HepG2 (cell line): Measurements from ENCODE around the gene TBC1D14. TPM values are rescaled to one million over a fixed set of nuclear protein-coding genes. Genes with fewer than 3 reads are reported as not detected.
A peak's percentile ranks its signal among the peaks of the same experiment; 100 is the strongest.

Experiments
- CREB1 ChIP-seq, 2 experiments: fragments of 450-650 bp in 1 of 2; IDR thresholded peaks; 2 replicates each; pipeline ENCODE4 v1.6.1; 2016 to 2017; ENCODE audit warnings: control low read depth in 1 of 2, mild to moderate bottlenecking in 1 of 2, missing compliant biosample characterization in 1 of 2, missing genetic modification characterization in 1 of 2
- ELF1 ChIP-seq: sonication (generic); formaldehyde crosslinking; IDR thresholded peaks from 2 replicates; pipeline ENCODE4 v1.4.0; 2020; ENCODE audit warnings: missing genetic modification reagents
- GATAD2A ChIP-seq: IDR thresholded peaks from 2 replicates; pipeline ENCODE4 v1.6.1; 2016
- HNRNPLL ChIP-seq: fragments of 200-400 bp; formaldehyde crosslinking; IDR thresholded peaks from 2 replicates; pipeline ENCODE4 v1.6.1; 2017; ENCODE audit warnings: mild to moderate bottlenecking, low read depth, low read length; ENCODE audit not compliant: poor library complexity, severe bottlenecking
- SMARCC2 ChIP-seq: fragments of 450-650 bp; IDR thresholded peaks from 2 replicates; pipeline ENCODE4 v1.6.1; 2017; ENCODE audit warnings: antibody characterized with exemption, mild to moderate bottlenecking
- polyA plus RNA-seq, 8 experiments: library from polyadenylated mRNA; depleted of rRNA in 3 of 8; stranded (reverse) in 7 of 8; unstranded in 1 of 8; fragments of >200 nt; fragmentation: Illumina TruSeq in 4 of 8; extraction: Trizol in 4 of 8; gene quantifications; 2 replicates each; pipeline versions ENCODE4 v1.2.1 to v1.2.3, GENCODE V29; 2011 to 2016; ENCODE audit warnings: low read depth in 4 of 8, missing spikeins in 1 of 8, mixed read lengths in 1 of 8; ENCODE audit not compliant: insufficient read depth in 1 of 8
- total RNA-seq, 5 experiments: library from RNA; depleted of rRNA; stranded (reverse); fragments of >200 nt; fragmentation: Illumina TruSeq; extraction: Trizol; gene quantifications; 2 replicates each; pipeline ENCODE4 v1.2.3, GENCODE V29; 2016; ENCODE audit warnings: low read depth in 1 of 5
- TF ChIP-seq, protein P1 (sequence below): sonication (generic); formaldehyde crosslinking; IDR thresholded peaks from 2 replicates; pipeline ENCODE4 v1.9.0; 2021; ENCODE audit warnings: mild to moderate bottlenecking, missing genetic modification reagents
- TF ChIP-seq, protein P2 (sequence below): sonication (generic); formaldehyde crosslinking; IDR thresholded peaks from 2 replicates; pipeline ENCODE4 v1.4.0; 2020; ENCODE audit warnings: mild to moderate bottlenecking, missing genetic modification reagents, borderline replicate concordance
- TF ChIP-seq, protein P3 (sequence below): IDR thresholded peaks from 2 replicates; pipeline ENCODE4 v1.6.1; 2016
- TF ChIP-seq, protein P4 (sequence below): sonication (generic); formaldehyde crosslinking; conservative IDR thresholded peaks from 2 replicates; pipeline ENCODE4 v1.5.0; 2020; ENCODE audit warnings: missing genetic modification reagents
- TF ChIP-seq, protein P5 (sequence below): sonication (generic); formaldehyde crosslinking; IDR thresholded peaks from 2 replicates; pipeline ENCODE4 v1.5.0; 2020; ENCODE audit warnings: missing genetic modification reagents, mild to moderate bottlenecking, borderline replicate concordance
- TF ChIP-seq, protein P6 (sequence below): sonication (generic); formaldehyde crosslinking; IDR thresholded peaks from 2 replicates; pipeline ENCODE4 v1.4.0; 2020; ENCODE audit warnings: mild to moderate bottlenecking, missing genetic modification reagents

Gene TBC1D14
- total and polyA plus RNA-seq, 2 of the 13 experiments (the other 11 are each of a cell fraction or from before 2014, with no cell fraction given), result 29.5 to 46.5 TPM

DNA sequence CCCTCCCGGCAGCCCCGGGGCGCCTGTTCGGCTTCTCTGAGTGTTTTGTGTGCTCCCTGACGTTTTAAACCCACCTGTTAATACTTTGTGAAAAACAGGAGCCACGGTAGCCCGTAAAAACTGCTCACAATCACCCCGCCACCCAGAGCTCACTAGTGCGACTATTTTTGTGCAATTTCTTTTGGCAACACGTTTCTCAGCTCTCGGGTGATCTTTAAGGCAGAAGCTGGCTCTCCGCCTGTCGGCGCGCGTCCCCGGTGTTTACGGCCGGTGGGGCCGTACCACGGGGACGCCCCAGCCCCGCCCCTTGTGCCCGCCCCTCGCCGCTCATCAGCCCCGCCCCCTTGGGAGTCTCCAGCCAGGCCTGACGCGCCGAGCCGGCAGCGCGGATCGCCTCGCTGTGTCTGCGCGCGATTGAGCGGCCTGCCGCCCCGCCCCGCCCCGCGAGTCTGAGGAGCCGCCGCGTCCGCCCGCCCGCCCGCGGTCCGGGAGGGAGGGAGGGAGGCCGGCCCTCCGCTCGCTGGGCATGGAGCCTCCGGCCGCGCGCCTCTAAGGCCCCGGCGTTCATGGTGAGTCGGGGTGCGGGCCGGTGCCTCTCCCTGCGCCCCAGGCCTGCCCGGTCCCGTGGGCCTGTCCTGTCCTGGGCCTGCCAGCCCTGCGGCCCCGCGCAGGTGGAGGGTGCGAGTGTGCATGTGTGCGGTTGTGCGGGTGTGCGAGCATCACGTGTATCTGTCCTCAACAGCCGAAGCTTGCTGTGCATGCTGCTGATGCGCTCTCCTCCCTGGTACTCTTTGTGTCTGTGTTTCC is 77.4 kb downstream of the TBC1D14 start (continued):
- TF ChIP-seq, protein P1, sequence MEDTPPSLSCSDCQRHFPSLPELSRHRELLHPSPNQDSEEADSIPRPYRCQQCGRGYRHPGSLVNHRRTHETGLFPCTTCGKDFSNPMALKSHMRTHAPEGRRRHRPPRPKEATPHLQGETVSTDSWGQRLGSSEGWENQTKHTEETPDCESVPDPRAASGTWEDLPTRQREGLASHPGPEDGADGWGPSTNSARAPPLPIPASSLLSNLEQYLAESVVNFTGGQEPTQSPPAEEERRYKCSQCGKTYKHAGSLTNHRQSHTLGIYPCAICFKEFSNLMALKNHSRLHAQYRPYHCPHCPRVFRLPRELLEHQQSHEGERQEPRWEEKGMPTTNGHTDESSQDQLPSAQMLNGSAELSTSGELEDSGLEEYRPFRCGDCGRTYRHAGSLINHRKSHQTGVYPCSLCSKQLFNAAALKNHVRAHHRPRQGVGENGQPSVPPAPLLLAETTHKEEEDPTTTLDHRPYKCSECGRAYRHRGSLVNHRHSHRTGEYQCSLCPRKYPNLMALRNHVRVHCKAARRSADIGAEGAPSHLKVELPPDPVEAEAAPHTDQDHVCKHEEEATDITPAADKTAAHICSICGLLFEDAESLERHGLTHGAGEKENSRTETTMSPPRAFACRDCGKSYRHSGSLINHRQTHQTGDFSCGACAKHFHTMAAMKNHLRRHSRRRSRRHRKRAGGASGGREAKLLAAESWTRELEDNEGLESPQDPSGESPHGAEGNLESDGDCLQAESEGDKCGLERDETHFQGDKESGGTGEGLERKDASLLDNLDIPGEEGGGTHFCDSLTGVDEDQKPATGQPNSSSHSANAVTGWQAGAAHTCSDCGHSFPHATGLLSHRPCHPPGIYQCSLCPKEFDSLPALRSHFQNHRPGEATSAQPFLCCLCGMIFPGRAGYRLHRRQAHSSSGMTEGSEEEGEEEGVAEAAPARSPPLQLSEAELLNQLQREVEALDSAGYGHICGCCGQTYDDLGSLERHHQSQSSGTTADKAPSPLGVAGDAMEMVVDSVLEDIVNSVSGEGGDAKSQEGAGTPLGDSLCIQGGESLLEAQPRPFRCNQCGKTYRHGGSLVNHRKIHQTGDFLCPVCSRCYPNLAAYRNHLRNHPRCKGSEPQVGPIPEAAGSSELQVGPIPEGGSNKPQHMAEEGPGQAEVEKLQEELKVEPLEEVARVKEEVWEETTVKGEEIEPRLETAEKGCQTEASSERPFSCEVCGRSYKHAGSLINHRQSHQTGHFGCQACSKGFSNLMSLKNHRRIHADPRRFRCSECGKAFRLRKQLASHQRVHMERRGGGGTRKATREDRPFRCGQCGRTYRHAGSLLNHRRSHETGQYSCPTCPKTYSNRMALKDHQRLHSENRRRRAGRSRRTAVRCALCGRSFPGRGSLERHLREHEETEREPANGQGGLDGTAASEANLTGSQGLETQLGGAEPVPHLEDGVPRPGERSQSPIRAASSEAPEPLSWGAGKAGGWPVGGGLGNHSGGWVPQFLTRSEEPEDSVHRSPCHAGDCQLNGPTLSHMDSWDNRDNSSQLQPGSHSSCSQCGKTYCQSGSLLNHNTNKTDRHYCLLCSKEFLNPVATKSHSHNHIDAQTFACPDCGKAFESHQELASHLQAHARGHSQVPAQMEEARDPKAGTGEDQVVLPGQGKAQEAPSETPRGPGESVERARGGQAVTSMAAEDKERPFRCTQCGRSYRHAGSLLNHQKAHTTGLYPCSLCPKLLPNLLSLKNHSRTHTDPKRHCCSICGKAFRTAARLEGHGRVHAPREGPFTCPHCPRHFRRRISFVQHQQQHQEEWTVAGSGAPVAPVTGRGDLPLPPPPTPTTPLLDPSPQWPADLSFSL (CRISPR knock-in tag), result no peak
- TF ChIP-seq SMARCC2, result no peak
- no peak for TF ChIP-seq GATAD2A (CRISPR knock-in tag)
- TF ChIP-seq, protein P2, sequence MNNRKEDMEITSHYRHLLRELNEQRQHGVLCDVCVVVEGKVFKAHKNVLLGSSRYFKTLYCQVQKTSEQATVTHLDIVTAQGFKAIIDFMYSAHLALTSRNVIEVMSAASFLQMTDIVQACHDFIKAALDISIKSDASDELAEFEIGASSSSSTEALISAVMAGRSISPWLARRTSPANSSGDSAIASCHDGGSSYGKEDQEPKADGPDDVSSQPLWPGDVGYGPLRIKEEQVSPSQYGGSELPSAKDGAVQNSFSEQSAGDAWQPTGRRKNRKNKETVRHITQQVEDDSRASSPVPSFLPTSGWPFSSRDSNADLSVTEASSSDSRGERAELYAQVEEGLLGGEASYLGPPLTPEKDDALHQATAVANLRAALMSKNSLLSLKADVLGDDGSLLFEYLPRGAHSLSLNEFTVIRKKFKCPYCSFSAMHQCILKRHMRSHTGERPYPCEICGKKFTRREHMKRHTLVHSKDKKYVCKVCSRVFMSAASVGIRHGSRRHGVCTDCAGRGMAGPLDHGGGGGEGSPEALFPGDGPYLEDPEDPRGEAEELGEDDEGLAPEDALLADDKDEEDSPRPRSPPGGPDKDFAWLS, result no peak
- peak; percentile 79 for TF ChIP-seq HNRNPLL
- TF ChIP-seq, protein P3, sequence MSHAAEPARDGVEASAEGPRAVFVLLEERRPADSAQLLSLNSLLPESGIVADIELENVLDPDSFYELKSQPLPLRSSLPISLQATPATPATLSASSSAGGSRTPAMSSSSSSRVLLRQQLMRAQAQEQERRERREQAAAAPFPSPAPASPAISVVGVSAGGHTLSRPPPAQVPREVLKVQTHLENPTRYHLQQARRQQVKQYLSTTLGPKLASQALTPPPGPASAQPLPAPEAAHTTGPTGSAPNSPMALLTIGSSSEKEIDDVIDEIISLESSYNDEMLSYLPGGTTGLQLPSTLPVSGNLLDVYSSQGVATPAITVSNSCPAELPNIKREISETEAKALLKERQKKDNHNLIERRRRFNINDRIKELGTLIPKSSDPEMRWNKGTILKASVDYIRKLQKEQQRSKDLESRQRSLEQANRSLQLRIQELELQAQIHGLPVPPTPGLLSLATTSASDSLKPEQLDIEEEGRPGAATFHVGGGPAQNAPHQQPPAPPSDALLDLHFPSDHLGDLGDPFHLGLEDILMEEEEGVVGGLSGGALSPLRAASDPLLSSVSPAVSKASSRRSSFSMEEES (CRISPR knock-in tag), result 0 out of 2 replicates have a peak, but pooled peaks have one; percentile 36
- no peak for TF ChIP-seq CREB1 (IDR thresholded peaks at IDR 0.05)
- TF ChIP-seq CREB1 (CRISPR knock-in tag; IDR thresholded peaks at IDR 0.05), result no peak
- TF ChIP-seq, protein P4, sequence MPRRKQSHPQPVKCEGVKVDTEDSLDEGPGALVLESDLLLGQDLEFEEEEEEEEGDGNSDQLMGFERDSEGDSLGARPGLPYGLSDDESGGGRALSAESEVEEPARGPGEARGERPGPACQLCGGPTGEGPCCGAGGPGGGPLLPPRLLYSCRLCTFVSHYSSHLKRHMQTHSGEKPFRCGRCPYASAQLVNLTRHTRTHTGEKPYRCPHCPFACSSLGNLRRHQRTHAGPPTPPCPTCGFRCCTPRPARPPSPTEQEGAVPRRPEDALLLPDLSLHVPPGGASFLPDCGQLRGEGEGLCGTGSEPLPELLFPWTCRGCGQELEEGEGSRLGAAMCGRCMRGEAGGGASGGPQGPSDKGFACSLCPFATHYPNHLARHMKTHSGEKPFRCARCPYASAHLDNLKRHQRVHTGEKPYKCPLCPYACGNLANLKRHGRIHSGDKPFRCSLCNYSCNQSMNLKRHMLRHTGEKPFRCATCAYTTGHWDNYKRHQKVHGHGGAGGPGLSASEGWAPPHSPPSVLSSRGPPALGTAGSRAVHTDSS (CRISPR knock-in tag), result no peak
- TF ChIP-seq, protein P5, sequence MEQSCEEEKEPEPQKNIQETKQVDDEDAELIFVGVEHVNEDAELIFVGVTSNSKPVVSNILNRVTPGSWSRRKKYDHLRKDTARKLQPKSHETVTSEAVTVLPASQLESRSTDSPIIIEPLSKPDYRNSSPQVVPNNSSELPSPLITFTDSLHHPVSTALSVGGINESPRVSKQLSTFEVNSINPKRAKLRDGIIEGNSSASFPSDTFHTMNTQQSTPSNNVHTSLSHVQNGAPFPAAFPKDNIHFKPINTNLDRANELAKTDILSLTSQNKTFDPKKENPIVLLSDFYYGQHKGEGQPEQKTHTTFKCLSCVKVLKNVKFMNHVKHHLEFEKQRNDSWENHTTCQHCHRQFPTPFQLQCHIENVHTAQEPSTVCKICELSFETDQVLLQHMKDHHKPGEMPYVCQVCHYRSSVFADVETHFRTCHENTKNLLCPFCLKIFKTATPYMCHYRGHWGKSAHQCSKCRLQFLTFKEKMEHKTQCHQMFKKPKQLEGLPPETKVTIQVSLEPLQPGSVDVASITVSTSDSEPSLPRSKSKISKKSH (CRISPR knock-in tag), result no peak
- TF ChIP-seq, protein P6, sequence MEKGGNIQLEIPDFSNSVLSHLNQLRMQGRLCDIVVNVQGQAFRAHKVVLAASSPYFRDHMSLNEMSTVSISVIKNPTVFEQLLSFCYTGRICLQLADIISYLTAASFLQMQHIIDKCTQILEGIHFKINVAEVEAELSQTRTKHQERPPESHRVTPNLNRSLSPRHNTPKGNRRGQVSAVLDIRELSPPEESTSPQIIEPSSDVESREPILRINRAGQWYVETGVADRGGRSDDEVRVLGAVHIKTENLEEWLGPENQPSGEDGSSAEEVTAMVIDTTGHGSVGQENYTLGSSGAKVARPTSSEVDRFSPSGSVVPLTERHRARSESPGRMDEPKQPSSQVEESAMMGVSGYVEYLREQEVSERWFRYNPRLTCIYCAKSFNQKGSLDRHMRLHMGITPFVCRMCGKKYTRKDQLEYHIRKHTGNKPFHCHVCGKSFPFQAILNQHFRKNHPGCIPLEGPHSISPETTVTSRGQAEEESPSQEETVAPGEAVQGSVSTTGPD (CRISPR knock-in tag), result no peak
- TF ChIP-seq ELF1, result no peak
